Hepatocyte (in vitro differentiated cells): ENCODE results near the gene CZIB.

Experiments used
- CTCF ChIP-seq: fragments of 200-600 bp; sonication (generic); IDR thresholded peaks from 2 replicates; pipeline ENCODE4 v1.5.1; 2016; ENCODE audit warnings: antibody characterized with exemption, mild to moderate bottlenecking; ENCODE audit not compliant: poor library complexity
- EZH2 ChIP-seq: fragments of 200-600 bp; sonication (generic); IDR thresholded peaks from 2 replicates; pipeline ENCODE4 v1.6.1; 2016; ENCODE audit warnings: antibody characterized with exemption, mild to moderate bottlenecking, borderline replicate concordance

GRCh38 chr1:53190210-53190611 lies 30.2 kb downstream of the CZIB start:
- TF ChIP-seq EZH2 (no peak), CTCF (no peak)
